Measurements from ENCODE around the gene UNK. TPM values are rescaled to one million over a fixed set of nuclear protein-coding genes. Genes with fewer than 3 reads are reported as not detected.

Gene UNK
- total and polyA plus RNA-seq, 9 of the 15 experiments (the other 6 are each of a cell fraction or from before 2014, with no cell fraction given), result 12.8 to 38.6 (median 24.8) TPM

DNA sequence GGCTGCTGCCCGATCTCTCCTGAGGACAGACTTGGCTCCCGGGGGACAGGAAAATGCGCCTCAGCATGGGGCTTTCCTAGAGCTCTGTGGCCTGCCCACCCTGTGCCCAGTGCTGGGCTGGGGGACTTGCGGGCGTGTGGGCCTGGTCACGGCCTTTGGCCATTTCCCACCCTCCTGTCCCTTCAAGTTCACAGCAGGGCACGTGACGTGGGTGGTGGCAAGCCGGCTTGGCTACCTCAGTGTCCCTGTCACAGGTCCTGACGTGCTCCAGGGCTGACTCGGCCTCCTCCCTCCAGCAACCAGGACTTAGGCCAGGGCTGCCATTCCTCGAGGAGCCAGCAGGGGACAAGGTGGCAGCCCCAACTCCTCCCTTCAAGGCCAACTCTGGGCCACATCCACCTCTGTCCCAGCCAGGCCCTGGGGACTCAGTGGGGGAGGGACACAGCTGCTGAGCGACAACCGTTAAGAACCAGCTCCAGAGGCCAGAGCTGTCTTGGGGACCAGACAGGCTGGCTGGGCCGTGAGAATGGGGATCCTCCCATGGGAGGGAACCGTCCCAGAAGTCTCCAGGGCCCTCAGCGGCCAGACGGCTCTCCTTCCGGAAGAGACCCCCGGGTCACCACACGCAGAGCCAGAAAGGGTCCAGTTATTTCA is 60.6 kb downstream of the UNK start (continued):
- TF ChIP-seq, protein P1, sequence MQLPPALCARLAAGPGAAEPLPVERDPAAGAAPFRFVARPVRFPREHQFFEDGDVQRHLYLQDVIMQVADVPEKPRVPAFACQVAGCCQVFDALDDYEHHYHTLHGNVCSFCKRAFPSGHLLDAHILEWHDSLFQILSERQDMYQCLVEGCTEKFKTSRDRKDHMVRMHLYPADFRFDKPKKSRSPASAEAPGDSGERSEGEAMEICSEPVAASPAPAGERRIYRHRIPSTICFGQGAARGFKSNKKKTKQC (CRISPR knock-in tag; IDR thresholded peaks at IDR 0.05), result no peak; the same call in 1 of the 2 replicates
- peak; percentile 54 to 76 for TF ChIP-seq RAD21 (CRISPR knock-in tag; conservative IDR thresholded peaks at IDR 0.05 in 1 of 2, IDR thresholded peaks at IDR 0.05 in 1 of 2)
- TF ChIP-seq, protein P2, sequence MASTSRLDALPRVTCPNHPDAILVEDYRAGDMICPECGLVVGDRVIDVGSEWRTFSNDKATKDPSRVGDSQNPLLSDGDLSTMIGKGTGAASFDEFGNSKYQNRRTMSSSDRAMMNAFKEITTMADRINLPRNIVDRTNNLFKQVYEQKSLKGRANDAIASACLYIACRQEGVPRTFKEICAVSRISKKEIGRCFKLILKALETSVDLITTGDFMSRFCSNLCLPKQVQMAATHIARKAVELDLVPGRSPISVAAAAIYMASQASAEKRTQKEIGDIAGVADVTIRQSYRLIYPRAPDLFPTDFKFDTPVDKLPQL (IDR thresholded peaks at IDR 0.05; ENCODE audit: extremely low read depth, insufficient read length), result no peak
- TF ChIP-seq KAT7 (CRISPR knock-in tag; IDR thresholded peaks at IDR 0.05; ENCODE audit: borderline replicate concordance), result no peak
- 0 out of 2 replicates have a peak, but pooled peaks have one; percentile 23 for TF ChIP-seq ZNF143 (CRISPR knock-in tag; IDR thresholded peaks at IDR 0.05)
- no peak for TF ChIP-seq HDAC8 (tag; IDR thresholded peaks at IDR 0.05)
- TF ChIP-seq CC2D1A (IDR thresholded peaks at IDR 0.05), result 0 out of 2 replicates have a peak, but pooled peaks have one; percentile 27
- peak; percentile 50 for TF ChIP-seq TCF7 (IDR thresholded peaks at IDR 0.05; ENCODE audit: borderline replicate concordance)
- TF ChIP-seq, protein P3, sequence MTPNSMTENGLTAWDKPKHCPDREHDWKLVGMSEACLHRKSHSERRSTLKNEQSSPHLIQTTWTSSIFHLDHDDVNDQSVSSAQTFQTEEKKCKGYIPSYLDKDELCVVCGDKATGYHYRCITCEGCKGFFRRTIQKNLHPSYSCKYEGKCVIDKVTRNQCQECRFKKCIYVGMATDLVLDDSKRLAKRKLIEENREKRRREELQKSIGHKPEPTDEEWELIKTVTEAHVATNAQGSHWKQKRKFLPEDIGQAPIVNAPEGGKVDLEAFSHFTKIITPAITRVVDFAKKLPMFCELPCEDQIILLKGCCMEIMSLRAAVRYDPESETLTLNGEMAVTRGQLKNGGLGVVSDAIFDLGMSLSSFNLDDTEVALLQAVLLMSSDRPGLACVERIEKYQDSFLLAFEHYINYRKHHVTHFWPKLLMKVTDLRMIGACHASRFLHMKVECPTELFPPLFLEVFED (CRISPR knock-in tag; conservative IDR thresholded peaks at IDR 0.05), result peak; percentile 31; the same call in 1 of the 2 replicates
- peak; percentile 81; the same call in 1 of the 2 replicates for TF ChIP-seq FOXP1 (CRISPR knock-in tag; IDR thresholded peaks at IDR 0.05)
- TF ChIP-seq, protein P4, sequence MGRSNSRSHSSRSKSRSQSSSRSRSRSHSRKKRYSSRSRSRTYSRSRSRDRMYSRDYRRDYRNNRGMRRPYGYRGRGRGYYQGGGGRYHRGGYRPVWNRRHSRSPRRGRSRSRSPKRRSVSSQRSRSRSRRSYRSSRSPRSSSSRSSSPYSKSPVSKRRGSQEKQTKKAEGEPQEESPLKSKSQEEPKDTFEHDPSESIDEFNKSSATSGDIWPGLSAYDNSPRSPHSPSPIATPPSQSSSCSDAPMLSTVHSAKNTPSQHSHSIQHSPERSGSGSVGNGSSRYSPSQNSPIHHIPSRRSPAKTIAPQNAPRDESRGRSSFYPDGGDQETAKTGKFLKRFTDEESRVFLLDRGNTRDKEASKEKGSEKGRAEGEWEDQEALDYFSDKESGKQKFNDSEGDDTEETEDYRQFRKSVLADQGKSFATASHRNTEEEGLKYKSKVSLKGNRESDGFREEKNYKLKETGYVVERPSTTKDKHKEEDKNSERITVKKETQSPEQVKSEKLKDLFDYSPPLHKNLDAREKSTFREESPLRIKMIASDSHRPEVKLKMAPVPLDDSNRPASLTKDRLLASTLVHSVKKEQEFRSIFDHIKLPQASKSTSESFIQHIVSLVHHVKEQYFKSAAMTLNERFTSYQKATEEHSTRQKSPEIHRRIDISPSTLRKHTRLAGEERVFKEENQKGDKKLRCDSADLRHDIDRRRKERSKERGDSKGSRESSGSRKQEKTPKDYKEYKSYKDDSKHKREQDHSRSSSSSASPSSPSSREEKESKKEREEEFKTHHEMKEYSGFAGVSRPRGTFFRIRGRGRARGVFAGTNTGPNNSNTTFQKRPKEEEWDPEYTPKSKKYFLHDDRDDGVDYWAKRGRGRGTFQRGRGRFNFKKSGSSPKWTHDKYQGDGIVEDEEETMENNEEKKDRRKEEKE (IDR thresholded peaks at IDR 0.05; ENCODE audit: borderline replicate concordance in 1 of 2, control insufficient read depth in 1 of 2, low read depth in 2 of 2, low read length in 1 of 2), result 0 out of 4 replicates have a peak, but pooled peaks of 1 of the 2 experiments have one; percentile 55
- TF ChIP-seq CBFA2T2 (conservative IDR thresholded peaks at IDR 0.05), result 0 out of 2 replicates have a peak, but pooled peaks have one; percentile 27
- peak in 2 of 3 experiments; percentile 67 to 74 for TF ChIP-seq YY1 (IDR thresholded peaks at IDR 0.05; ENCODE audit: borderline replicate concordance in 1 of 3, control insufficient read depth in 1 of 3, extremely low read depth in 1 of 3, insufficient read depth in 3 of 3, insufficient read length in 1 of 3, insufficient replicate concordance in 2 of 3, low read depth in 1 of 3, low read length in 2 of 3)
- no peak for TF ChIP-seq CREB1 (IDR thresholded peaks at IDR 0.05)
- peak; percentile 63 for TF ChIP-seq CREB1 (CRISPR knock-in tag; IDR thresholded peaks at IDR 0.05)
- peak; percentile 91; the same call in 1 of the 2 replicates for TF ChIP-seq NR1H2 (CRISPR knock-in tag; IDR thresholded peaks at IDR 0.05)
- TF ChIP-seq, protein P5, sequence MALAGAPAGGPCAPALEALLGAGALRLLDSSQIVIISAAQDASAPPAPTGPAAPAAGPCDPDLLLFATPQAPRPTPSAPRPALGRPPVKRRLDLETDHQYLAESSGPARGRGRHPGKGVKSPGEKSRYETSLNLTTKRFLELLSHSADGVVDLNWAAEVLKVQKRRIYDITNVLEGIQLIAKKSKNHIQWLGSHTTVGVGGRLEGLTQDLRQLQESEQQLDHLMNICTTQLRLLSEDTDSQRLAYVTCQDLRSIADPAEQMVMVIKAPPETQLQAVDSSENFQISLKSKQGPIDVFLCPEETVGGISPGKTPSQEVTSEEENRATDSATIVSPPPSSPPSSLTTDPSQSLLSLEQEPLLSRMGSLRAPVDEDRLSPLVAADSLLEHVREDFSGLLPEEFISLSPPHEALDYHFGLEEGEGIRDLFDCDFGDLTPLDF (CRISPR knock-in tag; IDR thresholded peaks at IDR 0.05), result peak; percentile 69
